PC-3 (cell line): Measurements from ENCODE around the gene ELF2. TPM values are rescaled to one million over a fixed set of nuclear protein-coding genes. Genes with fewer than 3 reads are reported as not detected.

Experiments
- ATAC-seq: fragments of 200-7000 bp; cut with Tn5 transposase; 2 replicates; pipeline ENCODE4 v1.9.1; 2020; ENCODE audit warnings: mild to moderate bottlenecking, moderate library complexity
- Bru-seq: library from RNA; stranded (reverse); fragments of 400-500 nt; gene quantifications from one replicate; lab custom pipeline; 2021; lab: Mats Ljungman, UMichigan
- BruChase-seq, 2 experiments: library from RNA; stranded (reverse); fragments of 400-500 nt; gene quantifications; one replicate each; lab custom pipeline; 2021; lab: Mats Ljungman, UMichigan
- BruUV-seq: library from RNA; stranded (reverse); fragments of 400-500 nt; replicated peaks from 2 replicates; lab custom pipeline; 2021; lab: Mats Ljungman, UMichigan
- CTCF ChIA-PET: fragments of 300-600 bp; sonication (Branson Sonifier 250); formaldehyde crosslinking; loops from one replicate; lab custom pipeline; 2022; ENCODE audit warnings: antibody characterized with exemption; lab: Charles Lee
- POLR2A ChIA-PET: fragments of 300-600 bp; sonication (Branson Sonifier 250); formaldehyde crosslinking; loops from one replicate; lab custom pipeline; 2022; ENCODE audit warnings: antibody characterized with exemption; ENCODE audit not compliant: unreplicated experiment; lab: Charles Lee
- DNase-seq: peaks from one replicate; pipeline ENCODE4 v3.0.0-alpha.2; 2015
- H2AFZ ChIP-seq: fragments of 300-600 bp; sonication (generic); 2 replicates; pipeline ENCODE4 v1.6.0; 2016; ENCODE audit warnings: antibody characterized with exemption, low read length
- H3F3A ChIP-seq: fragments of 300-600 bp; sonication (generic); one replicate; pipeline ENCODE4 v1.6.0; 2017; ENCODE audit warnings: antibody characterized with exemption, low read length, control low read depth, mild to moderate bottlenecking; ENCODE audit not compliant: unreplicated experiment
- H3K27ac ChIP-seq: fragments of 300-600 bp; sonication (generic); 2 replicates; pipeline ENCODE4 v1.5.1; 2016; ENCODE audit warnings: mild to moderate bottlenecking, low read length
- H3K27me3 ChIP-seq: fragments of 300-600 bp; sonication (generic); 2 replicates; pipeline ENCODE4 v1.6.1; 2016; ENCODE audit warnings: low read length, mixed read lengths
- H3K36me3 ChIP-seq: fragments of 300-600 bp; sonication (generic); 2 replicates; pipeline ENCODE4 v1.6.1; 2016; ENCODE audit warnings: low read depth, mixed run types, low read length, mixed read lengths
- H3K4me1 ChIP-seq: fragments of 300-600 bp; sonication (generic); 2 replicates; pipeline ENCODE4 v1.5.1; 2016; ENCODE audit warnings: low read length; ENCODE audit not compliant: insufficient read depth
- H3K4me2 ChIP-seq: fragments of 300-600 bp; sonication (generic); 2 replicates; pipeline ENCODE4 v1.6.0; 2016; ENCODE audit warnings: low read length
- H3K4me3 ChIP-seq: fragments of 300-600 bp; sonication (generic); 2 replicates; pipeline ENCODE4 v1.5.1; 2016; ENCODE audit warnings: mild to moderate bottlenecking, low read length, mixed read lengths
- H3K79me2 ChIP-seq: fragments of 300-600 bp; sonication (generic); 2 replicates; pipeline ENCODE4 v1.6.1; 2017; ENCODE audit warnings: low read length, mixed read lengths
- H3K9ac ChIP-seq: fragments of 300-600 bp; sonication (generic); 2 replicates; pipeline ENCODE4 v1.6.0; 2016; ENCODE audit warnings: mild to moderate bottlenecking, low read length
- H3K9me2 ChIP-seq: fragments of 300-600 bp; sonication (generic); replicated peaks from 2 replicates; pipeline ENCODE4 v1.6.1; 2016; ENCODE audit warnings: mixed run types, low read length, mixed read lengths
- H3K9me3 ChIP-seq: fragments of 300-600 bp; sonication (generic); 2 replicates; pipeline ENCODE4 v1.6.1; 2016; ENCODE audit warnings: low read length, mixed read lengths
- H4K20me1 ChIP-seq: fragments of 300-600 bp; sonication (generic); 2 replicates; pipeline ENCODE4 v1.6.1; 2016; ENCODE audit warnings: low read length, mixed read lengths
- EZH2phosphoT487 ChIP-seq: fragments of 300-600 bp; sonication (generic); IDR thresholded peaks from 2 replicates; pipeline ENCODE4 v1.6.1; 2018; ENCODE audit warnings: mild to moderate bottlenecking, antibody characterized with exemption, low read length, borderline replicate concordance
- intact Hi-C: fragments of 100-400 bp; cut with micrococcal nuclease; formaldehyde crosslinking; loops from 2 replicates; pipeline ENCODE4 v1.9.0; 2023
- long read RNA-seq: library from polyadenylated mRNA; unstranded; transcript quantifications from one replicate; pipeline ENCODE4 v2.0.0, GENCODE V29; 2021; ENCODE audit not compliant: unreplicated experiment
- total RNA-seq: library from RNA; depleted of rRNA; stranded (reverse); fragments of >200 nt; gene quantifications from 2 replicates; pipeline ENCODE4 v1.2.3, GENCODE V29; 2014; rRNA removed
- TF ChIP-seq, protein P1 (sequence below): fragments of 300-600 bp; sonication (generic); conservative IDR thresholded peaks from 2 replicates; pipeline ENCODE4 v1.5.1; 2017; ENCODE audit warnings: antibody characterized with exemption, low read depth, mild to moderate bottlenecking, low read length

ELF2 gene
- total RNA-seq (18.5 and 20.4 TPM in 2 replicates), Bru-seq, nascent RNA (percentile 60 among the genes with signal in this experiment), BruChase-seq, experiment 1, labeled RNA remaining after a 6-hour chase (percentile 48 among the genes with signal in this experiment), BruChase-seq, experiment 2, labeled RNA remaining after a 2-hour chase (percentile 58 among the genes with signal in this experiment)
- long read RNA-seq, partial matches to known transcripts: 2 of 44 reads
- long read RNA-seq, other reads (novel, unspliced or antisense): 38 of 44 reads

DNA sequence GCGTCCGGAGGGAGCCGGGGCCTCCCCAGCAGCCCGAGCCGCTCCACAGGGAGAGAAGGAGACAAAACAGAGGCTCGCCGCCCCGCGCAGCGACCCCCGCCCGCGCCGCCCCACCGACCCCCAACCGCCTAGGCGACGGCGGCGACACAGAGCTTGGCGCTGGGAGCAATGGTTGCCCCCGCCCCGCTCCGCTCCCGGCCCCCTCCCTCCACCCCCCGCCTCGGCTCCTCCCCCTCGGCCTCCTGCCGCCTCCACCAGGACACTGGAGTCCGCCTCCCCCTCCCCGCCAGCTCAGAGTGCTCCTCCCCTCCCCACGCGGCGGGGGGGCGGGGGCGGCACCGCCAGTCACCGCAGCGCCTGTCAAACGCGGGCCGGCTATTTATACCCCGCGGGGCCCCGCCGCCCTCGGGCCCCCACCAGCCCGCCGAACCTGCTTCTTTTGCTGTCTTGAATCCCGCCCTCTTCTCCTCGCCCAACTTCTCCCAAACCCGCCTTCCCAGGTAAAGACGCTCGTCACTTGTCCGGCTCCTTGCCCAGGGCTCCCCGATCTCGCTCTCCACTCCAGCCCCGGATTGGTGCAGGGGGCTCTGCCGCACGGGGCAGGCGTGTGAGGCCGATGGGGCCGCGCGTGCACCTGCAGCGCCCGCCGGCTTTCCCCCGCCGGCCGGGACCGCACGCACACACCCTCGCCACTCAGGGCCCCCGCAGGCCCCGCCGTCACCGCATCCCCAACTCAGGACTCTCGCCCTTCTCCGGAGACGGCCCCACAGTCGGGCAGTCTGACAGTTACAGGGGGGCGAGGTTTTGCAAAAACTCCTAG, at the start of gene ELF2:
Gene ELF2 (minus strand): TSS at position 170 of the 820 bp plus-strand sequence. CDS start 39,517 bp downstream, outside the sequence.
- Histone ChIP-seq H3K4me2 (peak within 1 kb of the TSS; percentile 95), H4K20me1 (no peaks in the 10 kb centered on the region), H2AFZ (peak within 1 kb of the TSS; percentile 99), H3K36me3 (no peaks in the 10 kb centered on the region), H3K9ac (peak within 1 kb of the TSS; percentile 69), H3K9me2 (no peaks in the 10 kb centered on the region), H3K4me3 (peak within 1 kb of the TSS; percentile 95), H3F3A (no peaks in the 10 kb centered on the region), H3K9me3 (no peaks in the 10 kb centered on the region), H3K4me1 (peaks cover 13% of the 10 kb centered on the region), H3K27ac (peak within 1 kb of the TSS; percentile 44), H3K79me2 (peaks cover 18% of the 10 kb centered on the region), H3K27me3 (no peaks in the 10 kb centered on the region)
- POLR2A ChIA-PET: interaction anchor here (0.6 kb wide), 3 partner anchors 82 to 146 kb away, joined by 3 to 6 read pairs (median 4); no protein-coding TSS in a partner anchor
- peak; percentile 80 for DNase-seq
- BruUV-seq: no TSS peak
- peak; percentile 42 for ATAC-seq
- TF ChIP-seq, protein P1, sequence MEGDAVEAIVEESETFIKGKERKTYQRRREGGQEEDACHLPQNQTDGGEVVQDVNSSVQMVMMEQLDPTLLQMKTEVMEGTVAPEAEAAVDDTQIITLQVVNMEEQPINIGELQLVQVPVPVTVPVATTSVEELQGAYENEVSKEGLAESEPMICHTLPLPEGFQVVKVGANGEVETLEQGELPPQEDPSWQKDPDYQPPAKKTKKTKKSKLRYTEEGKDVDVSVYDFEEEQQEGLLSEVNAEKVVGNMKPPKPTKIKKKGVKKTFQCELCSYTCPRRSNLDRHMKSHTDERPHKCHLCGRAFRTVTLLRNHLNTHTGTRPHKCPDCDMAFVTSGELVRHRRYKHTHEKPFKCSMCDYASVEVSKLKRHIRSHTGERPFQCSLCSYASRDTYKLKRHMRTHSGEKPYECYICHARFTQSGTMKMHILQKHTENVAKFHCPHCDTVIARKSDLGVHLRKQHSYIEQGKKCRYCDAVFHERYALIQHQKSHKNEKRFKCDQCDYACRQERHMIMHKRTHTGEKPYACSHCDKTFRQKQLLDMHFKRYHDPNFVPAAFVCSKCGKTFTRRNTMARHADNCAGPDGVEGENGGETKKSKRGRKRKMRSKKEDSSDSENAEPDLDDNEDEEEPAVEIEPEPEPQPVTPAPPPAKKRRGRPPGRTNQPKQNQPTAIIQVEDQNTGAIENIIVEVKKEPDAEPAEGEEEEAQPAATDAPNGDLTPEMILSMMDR: no peak
- peak; percentile 81; the same call in 1 of the 2 replicates for TF ChIP-seq EZH2phosphoT487
- CTCF ChIA-PET: interaction anchor here (0.5 to 0.6 kb wide), 2 partner anchors 117 to 124 kb away, joined by 3 to 7 read pairs; no protein-coding TSS in a partner anchor
- intact Hi-C loops: loop anchor here (5.0 kb wide), 1 partner anchor 95 kb away; no protein-coding TSS in a partner anchor

GRCh38 chr4:139223682-139224317, 46.8 kb upstream of the ELF2 start:
- Histone ChIP-seq H3K4me1 (no peaks in the 10 kb centered on the region), H3K9me3 (no peaks in the 10 kb centered on the region), H3K9me2 (no peaks in the 10 kb centered on the region), H3F3A (no peaks in the 10 kb centered on the region), H3K36me3 (no peaks in the 10 kb centered on the region), H4K20me1 (no peaks in the 10 kb centered on the region), H2AFZ (no peak overlapping the region), H3K27me3 (no peaks in the 10 kb centered on the region), H3K9ac (no peak overlapping the region), H3K4me2 (no peak overlapping the region), H3K4me3 (no peak overlapping the region), H3K27ac (no peak overlapping the region), H3K79me2 (no peaks in the 10 kb centered on the region)
- POLR2A ChIA-PET: no interaction called here
- no peak for TF ChIP-seq EZH2phosphoT487
- TF ChIP-seq, protein P1: no peak
- BruUV-seq: no TSS peak
- CTCF ChIA-PET: interaction anchor here (0.6 kb wide), 1 partner anchor 126 kb away, joined by 3 read pairs; no protein-coding TSS in a partner anchor
- ATAC-seq: no peak
- DNase-seq: peak; percentile 37
- intact Hi-C loops: no loop called here
